NCI-H460 (cell line): ENCODE data around the gene CCDC28A. TPM values are rescaled to one million over a fixed set of nuclear protein-coding genes. Genes with fewer than 3 reads are reported as not detected.

Experiments used
- DNase-seq: peaks from one replicate; pipeline ENCODE4 v3.0.0-alpha.2; 2016; ENCODE audit warnings: low read depth; ENCODE audit errors: extremely low read depth
- total RNA-seq: library from RNA; depleted of rRNA; stranded (reverse); fragments of >200 nt; shearing (Covaris generic); gene quantifications from 2 replicates; pipeline ENCODE4 v1.2.3, GENCODE V29; 2014

The CCDC28A gene
- total RNA-seq, 1 experiment from 2014 or later = 13.2 TPM

- DNase-seq = no peak
Measured at GRCh38 chr6:138795809-138796603, 22.4 kb downstream of the CCDC28A start, which contains the start of gene ECT2L. Gene ECT2L, plus strand, starts transcription at chr6:138796087. Its CDS starts 17,188 bp downstream, at chr6:138813275.

- no peak for DNase-seq
Measured at GRCh38 chr6:138796771-138797170, 23.2 kb downstream of the CCDC28A start.

- no peak for DNase-seq
Measured at GRCh38 chr6:138797806-138798446, 24.4 kb downstream of the CCDC28A start.

GRCh38 chr6:138800377-138801150, 27.0 kb downstream of the CCDC28A start:
- no peak for DNase-seq

- no peak for DNase-seq
Measured at GRCh38 chr6:138803331-138803730, 29.8 kb downstream of the CCDC28A start.

GRCh38 chr6:138803861-138804260, 30.3 kb downstream of the CCDC28A start:
- DNase-seq = no peak

- DNase-seq = no peak
Measured at GRCh38 chr6:138805016-138805765, 31.6 kb downstream of the CCDC28A start.

- no peak for DNase-seq
Measured at GRCh38 chr6:138806889-138807288, 33.3 kb downstream of the CCDC28A start.

GRCh38 chr6:138809677-138810076, 36.1 kb downstream of the CCDC28A start:
- no peak for DNase-seq

GRCh38 chr6:138811866-138812265, 38.3 kb downstream of the CCDC28A start:
- no peak for DNase-seq

GRCh38 chr6:138814179-138814834, 40.7 kb downstream of the CCDC28A start:
- no peak for DNase-seq

GRCh38 chr6:138815221-138815620, 41.7 kb downstream of the CCDC28A start:
- no peak for DNase-seq

- peak; percentile 52 for DNase-seq
Measured at GRCh38 chr6:138815797-138816528, 42.4 kb downstream of the CCDC28A start.

GRCh38 chr6:138817799-138818198, 44.2 kb downstream of the CCDC28A start:
- DNase-seq = no peak

- DNase-seq = no peak
Measured at GRCh38 chr6:138818496-138819194, 45.1 kb downstream of the CCDC28A start.

GRCh38 chr6:138821519-138821918, 48.0 kb downstream of the CCDC28A start:
- DNase-seq = no peak

GRCh38 chr6:138824482-138825144, 51.0 kb downstream of the CCDC28A start:
- no peak for DNase-seq

GRCh38 chr6:138830248-138830647, 56.7 kb downstream of the CCDC28A start:
- no peak for DNase-seq
